HG03103 (cell line): Measurements from ENCODE around the gene NUAK1.
"Not testable (repeated sequence)": the region's sequence is repeated elsewhere in the genome, so short reads cannot be mapped to it uniquely, and the experiment has no call there.

Experiments used
- ATAC-seq: cut with Tn5 transposase; IDR thresholded peaks from one replicate; pipeline ENCODE4 v1.9.1; 2021; ENCODE audit warnings: low read depth; ENCODE audit not compliant: unreplicated experiment

Gene NUAK1

GRCh38 chr12:106149096-106149784 is 10.5 kb upstream of the NUAK1 start:
- ATAC-seq, result no peak

GRCh38 chr12:106147956-106148355 is 9.2 kb upstream of the NUAK1 start:
- no peak for ATAC-seq

DNA sequence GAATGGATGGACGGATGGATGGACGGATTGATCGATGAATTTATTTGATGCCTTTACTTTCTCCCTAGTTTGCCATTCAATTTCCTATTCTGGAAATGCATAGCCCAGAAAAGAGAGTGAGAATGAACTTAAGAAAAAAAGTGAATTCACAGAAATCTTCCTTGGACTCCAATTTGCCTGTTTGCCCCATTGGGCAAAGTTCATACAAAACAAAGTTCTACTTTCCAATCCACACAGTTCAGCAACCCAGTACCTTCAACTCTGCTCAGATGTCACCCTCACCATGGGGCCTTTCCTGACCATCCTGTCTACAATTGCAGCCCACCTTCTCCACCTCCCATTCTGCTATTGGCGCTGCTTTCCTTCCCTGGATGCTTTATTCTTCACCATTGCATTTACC is 8.2 kb upstream of the NUAK1 start:
- ATAC-seq, result no peak

DNA sequence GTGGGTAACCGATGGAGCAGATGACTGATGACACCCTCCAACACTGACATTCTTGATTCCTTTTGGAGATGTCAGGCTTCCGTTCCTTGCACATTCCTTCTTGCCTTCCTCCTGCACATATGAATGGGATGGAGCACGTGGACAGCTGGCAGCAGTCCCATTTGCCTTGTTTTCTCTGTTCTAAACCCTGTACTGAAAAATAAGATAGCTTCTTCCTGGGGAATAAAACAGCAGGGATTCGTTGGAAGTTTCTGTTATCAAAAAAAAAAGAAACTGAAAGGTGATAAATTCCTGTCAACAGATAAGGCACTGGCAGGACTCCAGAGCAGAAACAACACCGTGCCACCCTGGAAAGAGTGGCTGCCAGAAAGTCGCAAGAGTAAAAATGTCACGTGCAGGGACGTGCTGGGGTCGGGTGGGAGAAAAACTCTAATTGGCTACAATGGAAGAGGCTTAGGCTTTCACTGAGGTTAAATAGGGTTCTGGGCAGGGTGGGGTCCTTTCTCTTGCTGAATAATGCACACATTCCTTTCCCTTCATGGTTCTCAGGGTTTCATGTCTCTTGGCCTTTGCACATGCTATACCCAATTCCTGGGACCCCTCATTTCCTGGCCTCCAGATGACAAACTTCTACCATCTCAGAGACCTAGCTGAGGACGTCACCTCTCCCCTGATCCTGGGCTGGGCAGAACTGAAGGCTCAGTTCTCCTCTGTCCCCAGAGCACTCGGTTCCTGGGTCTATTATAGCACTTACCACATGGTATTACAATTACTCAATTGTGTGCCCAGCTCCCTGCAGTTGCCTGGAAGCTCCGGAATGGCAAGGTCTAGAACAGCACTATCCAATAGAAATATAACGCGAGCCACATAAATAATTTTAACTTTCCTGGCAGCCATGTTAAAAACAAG is 7.0 kb upstream of the NUAK1 start:
- ATAC-seq, result no peak

GRCh38 chr12:106144847-106145246 is 6.1 kb upstream of the NUAK1 start:
- ATAC-seq, result no peak

GRCh38 chr12:106142591-106143261 is 4.0 kb upstream of the NUAK1 start:
- no peak for ATAC-seq

DNA sequence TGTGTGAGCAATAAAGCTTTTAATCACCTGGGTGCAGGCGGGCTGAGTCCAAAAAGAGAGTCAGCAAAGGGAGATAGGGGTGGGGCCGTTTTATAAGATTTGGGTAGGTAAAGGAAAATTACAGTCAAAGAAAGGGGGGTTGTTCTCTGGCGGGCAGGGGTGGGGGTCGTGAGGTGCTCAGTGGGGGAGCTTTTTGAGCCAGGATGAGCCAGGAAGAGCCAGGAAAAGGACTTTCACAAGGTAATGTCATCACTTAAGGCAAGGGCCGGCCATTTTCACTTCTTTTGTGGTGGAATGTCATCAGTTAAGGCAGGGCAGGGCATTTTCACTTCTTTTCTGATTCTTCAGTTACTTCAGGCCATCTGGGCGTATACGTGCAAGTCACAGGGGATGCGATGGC is 3.2 kb upstream of the NUAK1 start:
- not testable (repeated sequence) for ATAC-seq

DNA sequence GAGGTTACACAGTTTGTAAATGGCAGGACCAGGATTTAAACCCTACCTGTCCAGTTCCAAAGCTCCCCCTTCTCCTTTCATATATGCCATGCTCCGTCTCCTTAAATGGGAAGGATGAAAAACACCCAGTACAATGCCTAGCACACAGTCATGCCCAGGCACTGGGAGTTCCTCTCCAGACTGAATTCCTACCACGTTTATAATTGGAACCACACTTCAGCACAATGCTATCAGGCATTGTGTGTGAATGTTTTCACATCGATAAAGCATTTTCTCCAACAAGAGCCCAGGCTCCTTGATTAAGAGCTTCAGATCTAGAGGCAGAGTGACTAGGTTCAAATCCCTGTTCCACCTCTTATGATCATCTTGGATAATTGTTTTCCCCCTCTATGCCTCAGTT is 2.7 kb upstream of the NUAK1 start:
- ATAC-seq, result no peak

DNA sequence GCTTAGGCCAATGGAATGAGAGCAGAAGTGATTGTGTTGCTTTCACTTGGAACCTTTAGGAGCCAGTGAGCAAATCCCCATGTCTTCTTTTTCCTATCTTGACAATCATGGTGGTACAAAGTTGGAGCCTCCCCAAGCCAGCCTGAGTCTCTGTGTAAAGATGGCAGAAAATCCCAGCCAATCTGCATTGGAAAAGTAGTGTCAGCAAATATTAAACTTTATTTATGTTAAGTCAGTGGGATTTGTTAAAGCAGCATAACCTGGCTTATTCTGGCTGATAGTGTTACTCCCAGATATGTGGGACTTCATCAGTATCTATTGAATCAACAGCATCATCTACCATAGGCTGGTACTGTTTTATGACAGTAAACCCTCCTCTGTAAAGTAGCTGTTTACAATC is 2.2 kb upstream of the NUAK1 start:
- no peak for ATAC-seq

GRCh38 chr12:106140223-106140986 is 1.7 kb upstream of the NUAK1 start:
- ATAC-seq, result no peak

- ATAC-seq, result no peak
Measured at GRCh38 chr12:106139422-106140171, 843 bp upstream of the NUAK1 start.

GRCh38 chr12:106138357-106138632 is 459 bp downstream of the NUAK1 start:
- ATAC-seq, result no peak

GRCh38 chr12:106137530-106138356 is 1.0 kb downstream of the NUAK1 start:
- no peak for ATAC-seq

DNA sequence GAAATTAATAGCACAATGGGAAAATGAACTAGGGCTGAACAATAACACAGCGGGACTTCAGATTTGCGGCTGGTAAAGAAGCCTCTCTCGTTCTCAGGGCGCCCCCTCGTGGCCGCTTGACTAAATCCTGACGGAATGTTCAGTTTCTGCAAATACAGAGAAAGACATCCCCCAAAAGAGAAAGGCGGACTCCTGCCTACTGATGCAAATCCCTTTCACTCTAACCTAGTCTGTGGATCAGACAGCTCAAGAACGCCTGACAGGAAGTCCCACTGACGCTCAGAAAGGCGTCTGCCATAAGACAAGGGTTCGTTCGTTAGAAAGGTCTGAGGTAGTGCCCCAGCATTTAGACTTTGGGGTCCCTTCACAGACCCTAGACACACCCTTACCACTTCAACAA is 2.5 kb downstream of the NUAK1 start:
- no peak for ATAC-seq

DNA sequence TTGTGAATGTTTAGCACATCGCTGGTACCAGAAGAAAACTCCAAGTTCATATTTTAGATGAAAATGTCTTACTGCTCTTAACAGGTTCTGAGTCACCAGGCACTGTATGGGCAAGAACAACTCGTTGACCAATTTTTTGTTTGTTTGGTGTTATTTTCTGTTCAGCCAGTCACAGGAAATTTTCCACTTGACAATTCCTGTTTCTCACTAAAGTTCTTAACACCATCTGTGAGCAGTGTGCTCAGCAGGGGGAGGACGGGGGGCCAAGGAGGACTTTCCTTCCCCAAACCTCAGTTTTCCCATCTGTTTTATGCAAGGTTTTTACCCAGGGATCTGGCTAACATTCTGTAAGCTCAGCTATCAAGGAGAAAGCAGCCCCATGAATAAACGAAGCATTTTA is 3.0 kb downstream of the NUAK1 start:
- ATAC-seq, result no peak

GRCh38 chr12:106135075-106135474 is 3.7 kb downstream of the NUAK1 start:
- no peak for ATAC-seq

GRCh38 chr12:106134294-106134949 is 4.3 kb downstream of the NUAK1 start:
- no peak for ATAC-seq

DNA sequence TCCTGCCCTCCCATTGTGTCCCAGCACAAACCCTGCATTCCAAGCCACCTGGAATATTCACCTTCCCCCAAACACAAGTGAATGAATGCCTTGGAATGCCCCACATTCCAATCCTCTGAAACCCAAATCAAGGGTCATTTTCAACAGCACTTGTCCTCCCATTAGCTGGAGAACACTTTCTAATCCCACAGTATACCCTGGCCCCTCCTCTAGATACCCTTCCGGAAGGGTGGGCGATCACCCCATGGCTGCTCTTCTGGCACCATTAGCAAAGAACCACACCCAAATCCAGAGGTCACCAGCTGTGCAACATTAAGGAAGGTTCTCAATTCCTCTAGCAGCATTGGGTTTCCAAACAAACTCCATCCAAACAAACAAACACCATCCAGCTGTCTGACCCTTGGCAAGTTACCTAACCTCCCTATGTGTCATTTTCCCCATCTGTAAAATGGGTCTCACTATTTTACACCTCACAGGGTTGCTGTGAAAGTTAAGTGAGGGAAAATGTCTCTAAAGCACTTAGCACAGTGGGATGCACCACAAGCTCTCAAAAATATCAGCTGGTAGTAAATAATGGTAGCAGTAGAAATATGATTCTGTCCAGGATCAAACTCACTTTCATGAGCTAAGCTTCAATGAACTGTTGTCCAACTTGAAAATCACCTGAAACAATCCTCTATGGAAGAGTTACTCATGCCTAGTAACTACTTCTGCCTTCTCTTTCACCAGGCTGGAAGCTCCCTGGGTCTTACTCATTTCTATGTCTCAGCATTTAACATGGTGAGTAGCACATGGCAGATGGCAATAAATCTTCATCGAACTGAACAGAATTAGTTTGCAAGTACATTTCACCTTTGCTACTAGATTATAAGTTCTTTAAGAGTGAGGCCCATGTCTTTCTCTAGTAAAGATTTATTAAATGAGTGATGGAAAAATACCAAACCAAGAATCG is 5.3 kb downstream of the NUAK1 start:
- no peak for ATAC-seq
